ENCODE results near the gene CACFD1.

The CACFD1 gene

DNA sequence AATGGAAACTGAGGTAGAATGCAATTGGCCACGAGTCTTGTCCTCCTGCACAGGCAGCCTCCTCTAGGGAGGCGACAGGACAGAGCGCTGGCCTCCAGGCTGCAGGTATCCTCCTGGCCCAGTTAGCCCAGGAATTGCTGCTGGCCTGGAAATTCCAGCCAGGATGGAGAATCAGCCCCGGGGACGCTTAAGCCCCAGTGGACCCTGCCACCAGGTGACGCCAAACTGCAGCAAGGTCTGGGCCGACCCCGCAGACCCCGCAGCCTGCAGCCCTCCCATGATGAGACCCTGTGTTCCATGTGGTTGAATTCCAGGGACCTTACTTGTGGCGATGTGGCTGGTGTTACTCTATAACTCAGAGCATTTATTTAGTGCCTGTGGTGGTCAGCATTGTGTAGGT lies 7.3 kb downstream of the CACFD1 start:
- no peak for DNase-seq

- DNase-seq, result no peak
Observed at GRCh38 chr9:133468374-133468773, 8.6 kb downstream of the CACFD1 start.

GRCh38 chr9:133468777-133469421 lies 9.1 kb downstream of the CACFD1 start:
- DNase-seq, result no peak

DNA sequence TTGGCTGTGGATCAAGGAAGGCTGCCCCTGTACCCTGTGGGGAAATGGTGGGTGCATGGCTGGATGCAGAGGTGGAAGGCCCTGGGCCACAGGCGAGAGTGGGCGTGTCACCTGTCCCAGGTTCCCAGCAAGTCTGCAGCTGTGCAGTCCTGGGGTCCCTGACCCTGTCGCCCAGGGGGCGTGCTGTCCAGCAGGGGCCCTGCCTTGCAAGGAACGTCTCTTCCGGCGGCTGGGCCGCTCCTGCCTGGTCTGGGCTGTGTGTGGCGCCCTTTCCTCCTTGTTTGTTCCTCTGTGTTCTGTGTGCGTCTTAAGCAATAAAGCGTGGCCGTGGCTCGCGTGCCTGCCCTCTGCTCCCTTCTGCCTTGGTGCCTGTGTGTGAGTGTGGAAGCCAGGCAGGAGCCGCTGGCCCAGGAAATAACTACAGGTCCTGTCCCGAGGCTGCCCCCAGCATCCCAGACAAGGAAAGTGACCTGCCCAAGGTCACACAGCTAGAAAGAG lies 10.7 kb downstream of the CACFD1 start:
- DNase-seq, result no peak

GRCh38 chr9:133470988-133471387 lies 11.2 kb downstream of the CACFD1 start:
- no peak for DNase-seq

GRCh38 chr9:133471551-133472276 lies 11.9 kb downstream of the CACFD1 start:
- no peak for DNase-seq

DNA sequence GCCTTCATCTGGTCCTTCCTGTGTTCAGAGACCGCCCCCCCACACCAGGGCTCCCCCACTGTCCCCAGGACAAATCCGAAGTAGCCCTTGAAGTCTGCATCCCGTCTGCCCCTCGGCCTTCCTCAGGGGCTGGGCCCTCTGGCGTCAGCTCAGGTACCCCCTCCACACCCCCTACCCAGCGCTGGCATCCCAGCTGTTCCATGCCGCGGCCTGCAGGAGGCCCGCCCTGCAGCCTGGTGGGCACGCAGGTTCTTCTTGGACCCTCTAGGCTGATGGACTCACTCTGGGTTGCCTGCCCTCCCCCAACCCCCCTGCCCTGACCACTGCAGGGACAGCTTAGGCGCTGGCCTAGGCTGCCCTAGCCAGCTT lies 12.5 kb downstream of the CACFD1 start:
- no peak for DNase-seq

GRCh38 chr9:133472753-133473378 lies 13.1 kb downstream of the CACFD1 start:
- no peak for DNase-seq

DNA sequence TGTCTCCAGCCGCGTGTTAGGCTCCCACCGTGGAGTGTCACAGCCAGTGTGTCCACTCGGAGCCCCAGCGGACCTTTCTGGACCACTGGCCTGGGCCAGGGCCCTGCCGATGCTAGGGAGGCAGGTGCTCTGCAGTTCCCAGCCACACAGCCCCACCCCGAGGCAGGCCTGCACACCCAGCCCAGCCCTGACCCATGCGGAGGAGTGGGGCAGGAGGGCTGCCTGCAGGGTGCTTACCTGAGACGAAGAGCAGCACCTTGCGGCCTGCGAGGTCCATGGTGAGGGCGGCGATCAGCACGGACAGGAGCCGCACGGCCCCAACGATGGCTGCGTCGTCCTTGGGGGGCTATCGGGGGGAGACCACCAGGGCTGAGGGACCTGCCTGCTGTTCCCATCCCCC lies 14.0 kb downstream of the CACFD1 start:
- DNase-seq, result no peak

DNA sequence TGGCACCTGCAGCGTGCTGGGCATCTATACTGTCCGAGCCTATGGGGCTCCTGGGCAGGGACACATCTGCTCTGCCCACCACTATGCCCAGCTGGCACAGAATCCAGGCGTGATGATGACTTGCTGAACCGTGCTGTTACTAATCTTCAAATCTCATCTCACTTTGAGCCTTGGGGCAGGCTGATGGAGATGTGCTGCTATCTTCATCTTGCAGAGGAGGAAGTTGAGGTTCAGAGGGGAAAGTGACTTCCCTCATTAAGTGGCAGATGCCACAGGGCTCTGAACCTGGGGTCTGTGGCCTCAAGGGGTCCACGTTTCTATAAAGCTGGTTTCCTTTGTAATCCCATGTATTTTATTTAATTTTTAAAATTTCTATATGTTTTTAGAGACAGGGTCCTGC lies 14.4 kb downstream of the CACFD1 start:
- DNase-seq, result no peak

GRCh38 chr9:133474853-133475252 lies 15.1 kb downstream of the CACFD1 start:
- DNase-seq, result no peak

DNA sequence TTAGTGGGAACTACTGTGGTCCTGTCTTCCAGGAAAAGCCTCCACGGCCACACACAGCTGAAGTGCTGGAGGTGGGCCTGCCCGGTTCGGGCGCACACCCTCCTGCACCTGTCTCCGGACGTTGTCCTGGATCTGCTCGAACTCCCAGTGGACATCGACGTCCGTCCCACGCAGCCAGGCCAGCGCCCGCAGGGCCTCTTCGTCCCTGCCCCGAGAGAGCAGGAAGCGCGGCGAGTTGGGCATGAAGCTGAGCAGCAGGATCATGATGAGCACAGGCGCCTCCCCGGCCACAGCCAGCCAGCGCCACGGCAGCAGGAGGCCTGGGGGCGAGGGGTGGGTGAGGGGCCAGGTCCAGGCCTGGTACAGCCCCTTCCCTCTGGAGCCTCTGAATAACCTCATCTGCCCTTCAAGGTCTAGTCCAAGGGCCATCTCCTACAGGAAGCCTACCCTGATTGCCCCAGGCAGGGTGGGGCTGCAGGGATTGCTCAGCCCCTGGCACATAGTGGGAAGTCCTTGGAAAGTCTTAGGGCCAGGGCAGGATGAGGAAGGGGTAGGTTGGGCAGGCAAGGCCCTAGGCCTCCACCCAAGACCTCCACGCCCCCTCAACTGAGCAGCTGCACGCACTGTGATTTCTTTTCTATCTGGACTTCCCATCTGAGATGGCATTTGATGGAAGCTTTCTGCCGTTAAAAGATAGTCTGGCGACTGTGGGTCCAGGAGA lies 15.7 kb downstream of the CACFD1 start:
- DNase-seq, result no peak

DNA sequence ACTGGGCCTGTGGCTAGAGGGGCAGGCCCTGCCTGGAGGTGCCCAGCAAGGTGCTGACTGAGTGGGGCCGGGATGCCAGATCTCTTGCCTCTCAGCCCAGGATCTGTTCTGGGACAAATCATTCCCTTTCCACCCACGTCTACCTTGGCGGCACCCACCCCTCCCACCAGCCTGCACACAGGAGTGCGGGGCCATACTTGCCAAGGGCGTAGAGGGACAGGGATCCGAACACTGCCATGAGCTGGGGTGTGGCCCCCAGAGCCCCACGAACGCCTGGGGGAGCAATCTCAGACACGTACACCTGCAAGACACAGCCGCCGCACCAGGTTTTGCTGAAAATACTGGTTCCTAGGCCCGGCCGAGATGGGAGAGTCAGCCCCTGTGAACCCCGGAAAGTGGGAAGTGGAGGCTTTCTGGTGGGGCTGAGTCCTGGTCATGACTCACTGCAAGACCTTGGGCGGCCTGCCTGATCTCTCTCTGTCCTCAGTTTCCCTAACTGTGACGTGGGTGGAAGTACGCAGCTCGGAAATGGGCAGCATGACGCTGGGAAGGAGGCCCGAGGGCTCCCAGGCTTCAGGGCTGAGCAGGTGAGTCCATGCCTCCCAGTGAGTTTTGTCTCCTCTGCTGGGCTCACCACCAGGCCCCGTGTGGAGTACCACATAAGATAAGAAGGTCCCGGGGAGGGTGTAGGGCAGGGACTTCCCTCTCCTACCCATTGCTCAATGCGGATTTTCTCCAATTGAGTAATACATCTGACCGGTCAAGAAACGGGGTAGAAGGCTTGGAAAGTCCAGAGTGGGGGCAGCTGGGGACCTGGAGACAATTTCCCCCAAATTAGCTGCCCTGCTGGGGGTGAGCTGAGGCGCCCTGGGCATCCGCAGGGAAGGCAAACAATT lies 16.5 kb downstream of the CACFD1 start:
- DNase-seq, result peak; percentile 14

- no peak for DNase-seq
Observed at GRCh38 chr9:133476941-133477340, 17.2 kb downstream of the CACFD1 start.

- no peak for DNase-seq
Observed at GRCh38 chr9:133477461-133477860, 17.7 kb downstream of the CACFD1 start.

DNA sequence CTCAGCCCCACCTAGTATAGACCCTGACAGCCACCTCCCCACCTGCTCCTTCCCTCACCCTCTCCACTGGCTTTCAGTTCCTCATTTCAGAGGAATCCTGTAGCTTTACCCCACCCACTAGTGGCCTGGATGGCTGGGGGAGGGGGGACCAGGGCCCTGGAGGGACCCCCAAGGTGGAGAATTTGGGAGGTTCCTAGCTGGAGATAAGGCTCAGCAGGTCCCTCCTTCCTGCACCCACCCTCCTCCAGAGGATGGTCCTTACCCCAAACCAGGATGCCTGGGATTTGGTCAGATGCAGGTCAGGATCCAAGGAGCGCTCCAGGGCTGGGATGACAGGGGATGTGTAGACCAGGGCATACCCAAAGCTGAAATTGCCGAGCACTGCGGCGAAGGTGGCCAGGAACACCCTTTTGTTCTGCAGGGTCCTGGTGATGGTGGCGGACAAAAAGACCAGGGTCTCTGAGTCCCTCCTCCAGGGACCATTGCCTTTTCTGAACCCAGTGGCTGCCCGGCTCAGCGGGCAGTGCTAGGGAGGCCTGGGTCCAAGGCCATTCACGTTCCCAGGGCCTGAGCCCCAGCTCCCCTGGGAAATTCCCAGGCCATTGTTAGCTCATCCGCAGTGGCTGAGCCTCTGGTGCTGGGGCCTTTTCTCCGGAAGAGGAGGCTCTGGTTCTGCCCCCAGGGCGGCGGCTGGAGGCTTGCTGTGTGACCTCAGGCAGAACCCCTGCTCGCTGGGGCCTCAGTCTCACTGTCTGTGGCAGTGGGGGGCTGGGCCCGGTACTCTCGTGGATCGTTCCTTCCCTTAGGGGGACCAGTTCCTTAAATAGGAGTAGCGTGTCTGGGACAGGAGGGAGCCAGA lies 18.4 kb downstream of the CACFD1 start:
- DNase-seq, result peak; percentile 12

GRCh38 chr9:133478851-133479711 lies 19.3 kb downstream of the CACFD1 start, which contains the start of gene SLC2A6:
SLC2A6 (minus strand) TSS chr9:133479099; CDS start chr9:133479059, 40 bp downstream.
- peak; percentile 69 for DNase-seq

GRCh38 chr9:133483611-133484010 lies 23.8 kb downstream of the CACFD1 start:
- no peak for DNase-seq

- no peak for DNase-seq
Observed at GRCh38 chr9:133484671-133485437, 25.1 kb downstream of the CACFD1 start.
